H1 (cell line): Measurements from ENCODE around the gene HSPA4L. TPM values are rescaled to one million over a fixed set of nuclear protein-coding genes. Genes with fewer than 3 reads are reported as not detected.

Experiments
- CTCF ChIA-PET: fragments of 300-600 bp; sonication (Branson Sonifier 250); formaldehyde crosslinking; loops from one replicate; lab custom pipeline; 2021; ENCODE audit not compliant: partially characterized antibody; lab: Charles Lee
- POLR2A ChIA-PET: fragments of 300-600 bp; sonication (Branson Sonifier 250); formaldehyde crosslinking; loops from one replicate; lab custom pipeline; 2021; ENCODE audit warnings: inconsistent platforms; ENCODE audit not compliant: partially characterized antibody; lab: Charles Lee
- DNase-seq, 2 experiments: peaks; one replicate each; pipeline versions ENCODE4 v3.0.0 to v3.0.0-alpha.2; 2010 to 2022; ENCODE audit warnings: low spot score in 2 of 2, low read depth in 1 of 2, mixed read lengths in 1 of 2
- FAIRE-seq: peaks from 2 replicates; lab custom pipeline; 2011; peaks lifted over from hg19 to GRCh38; lab: Jason Lieb, UNC
- H2AFZ ChIP-seq: 2 replicates; pipeline ENCODE4 v1.8.1; 2012; ENCODE audit warnings: low read length, inconsistent platforms
- H2AK5ac ChIP-seq: 2 replicates; pipeline ENCODE4 v1.6.1; 2013; ENCODE audit warnings: low read depth, low read length
- H2BK120ac ChIP-seq: replicated peaks from 2 replicates; pipeline ENCODE3; 2013; ENCODE audit warnings: low read depth, low read length, inconsistent platforms
- H2BK12ac ChIP-seq: 2 replicates; pipeline ENCODE4 v1.6.1; 2013; ENCODE audit warnings: low read depth, low read length
- H2BK15ac ChIP-seq: 2 replicates; pipeline ENCODE4 v1.6.1; 2013; ENCODE audit warnings: low read length
- H2BK20ac ChIP-seq: 2 replicates; pipeline ENCODE4 v1.6.1; 2013; ENCODE audit warnings: low read length
- H2BK5ac ChIP-seq: 2 replicates; pipeline ENCODE4 v1.6.1; 2013; ENCODE audit warnings: low read depth, low read length
- H3K14ac ChIP-seq: 2 replicates; pipeline ENCODE4 v1.6.1; 2013; ENCODE audit warnings: inconsistent platforms; ENCODE audit not compliant: insufficient read length
- H3K18ac ChIP-seq: 2 replicates; pipeline ENCODE4 v1.6.1; 2013; ENCODE audit warnings: low read length; ENCODE audit errors: extremely low read depth
- H3K23ac ChIP-seq: 2 replicates; pipeline ENCODE4 v1.6.1; 2013; ENCODE audit warnings: inconsistent platforms; ENCODE audit not compliant: insufficient read length
- H3K23me2 ChIP-seq: 2 replicates; pipeline ENCODE4 v1.6.1; 2013; ENCODE audit warnings: low read depth, low read length
- H3K27ac ChIP-seq: 2 replicates; pipeline ENCODE4 v1.6.1; 2011; ENCODE audit warnings: low read depth, low read length, inconsistent platforms
- H3K27me3 ChIP-seq, 4 experiments: replicated peaks in 1 of 4; 1 replicate in 1 of 4; 2 replicates in 3 of 4; pipeline versions ENCODE4 v1.6.1 to v1.8.1; 2011 to 2013; ENCODE audit warnings: low read length in 3 of 4, mild to moderate bottlenecking in 3 of 4, inconsistent platforms in 2 of 4, mixed read lengths in 2 of 4, moderate library complexity in 1 of 4; ENCODE audit not compliant: control insufficient read depth in 3 of 4, insufficient read depth in 3 of 4; ENCODE audit errors: extremely low read depth in 1 of 4
- H3K36me3 ChIP-seq, 4 experiments: 2 replicates each; pipeline versions ENCODE4 v1.6.1 to v1.8.1; 2011 to 2013; ENCODE audit warnings: mild to moderate bottlenecking in 4 of 4, low read length in 3 of 4, moderate library complexity in 2 of 4, control low read depth in 1 of 4, inconsistent platforms in 1 of 4; ENCODE audit not compliant: insufficient read depth in 4 of 4, control insufficient read depth in 2 of 4
- H3K4ac ChIP-seq: replicated peaks from 2 replicates; pipeline ENCODE3; 2013; ENCODE audit warnings: low read length, low read depth, mixed read lengths, inconsistent platforms; ENCODE audit not compliant: insufficient read length
- H3K4me1 ChIP-seq, 4 experiments: replicated peaks in 1 of 4; 1 replicate in 1 of 4; 2 replicates in 3 of 4; pipeline versions ENCODE4 v1.6.1 to v1.8.1; 2011 to 2013; ENCODE audit warnings: low read length in 3 of 4, inconsistent platforms in 2 of 4, mixed read lengths in 1 of 4; ENCODE audit not compliant: insufficient read depth in 4 of 4, control insufficient read depth in 3 of 4
- H3K4me2 ChIP-seq, 2 experiments: 2 replicates each; pipeline versions ENCODE4 v1.6.1 to v1.8.1; 2011 to 2013; ENCODE audit warnings: low read depth in 2 of 2, low read length in 2 of 2, control low read depth in 1 of 2, inconsistent platforms in 1 of 2, mild to moderate bottlenecking in 1 of 2; ENCODE audit not compliant: insufficient read depth in 1 of 2
- H3K4me3 ChIP-seq, 4 experiments: fragments of 200-600, 300-600 bp in 1 of 4; sonication (generic), shearing (Covaris generic), sonication (Bioruptor Twin) in 1 of 4; 2 replicates each; pipeline versions ENCODE4 v1.5.1 to v1.8.1; 2011 to 2016; ENCODE audit warnings: low read length in 4 of 4, low read depth in 3 of 4, control low read depth in 2 of 4, inconsistent platforms in 2 of 4, mild to moderate bottlenecking in 2 of 4, mixed read lengths in 1 of 4, moderate library complexity in 1 of 4; ENCODE audit not compliant: insufficient read depth in 2 of 4; ENCODE audit errors: extremely low read depth in 1 of 4
- H3K56ac ChIP-seq: replicated peaks from 2 replicates; pipeline ENCODE3; 2013; ENCODE audit warnings: low read depth, mild to moderate bottlenecking, mixed read lengths, low read length, inconsistent platforms; ENCODE audit not compliant: insufficient read length
- H3K79me1 ChIP-seq: 2 replicates; pipeline ENCODE4 v1.6.1; 2013; ENCODE audit warnings: low read depth, low read length, control low read depth
- H3K79me2 ChIP-seq, 2 experiments: 2 replicates each; pipeline versions ENCODE4 v1.6.1 to v1.8.1; 2012 to 2013; ENCODE audit warnings: low read length in 2 of 2, mild to moderate bottlenecking in 2 of 2, inconsistent platforms in 1 of 2; ENCODE audit not compliant: insufficient read depth in 2 of 2, control insufficient read depth in 1 of 2
- H3K9ac ChIP-seq, 4 experiments: replicated peaks in 1 of 4; 1 replicate in 1 of 4; 2 replicates in 3 of 4; pipeline versions ENCODE4 v1.6.1 to v1.8.1; 2011 to 2013; ENCODE audit warnings: low read depth in 3 of 4, low read length in 3 of 4, control low read depth in 2 of 4, mild to moderate bottlenecking in 2 of 4, moderate library complexity in 2 of 4, inconsistent platforms in 1 of 4; ENCODE audit errors: extremely low read depth in 1 of 4
- H3K9me3 ChIP-seq, 2 experiments: 2 replicates each; pipeline versions ENCODE4 v1.6.1 to v1.8.1; 2012 to 2013; ENCODE audit warnings: mild to moderate bottlenecking in 2 of 2, moderate library complexity in 2 of 2, control low read depth in 1 of 2, inconsistent platforms in 1 of 2, low read depth in 1 of 2, low read length in 1 of 2, mixed read lengths in 1 of 2; ENCODE audit not compliant: insufficient read depth in 2 of 2
- H4K20me1 ChIP-seq, 2 experiments: replicated peaks in 1 of 2; 2 replicates each; pipeline versions ENCODE3 to v1.8.1; 2011 to 2013; ENCODE audit warnings: inconsistent platforms in 2 of 2, low read length in 2 of 2, mild to moderate bottlenecking in 1 of 2; ENCODE audit not compliant: insufficient read depth in 2 of 2, control insufficient read depth in 1 of 2
- H4K5ac ChIP-seq: 2 replicates; pipeline ENCODE4 v1.6.1; 2013; ENCODE audit warnings: low read length, low read depth, mixed read lengths, inconsistent platforms; ENCODE audit not compliant: insufficient read length
- H4K8ac ChIP-seq: 2 replicates; pipeline ENCODE4 v1.8.0; 2013; ENCODE audit warnings: mild to moderate bottlenecking, moderate library complexity, low read length, inconsistent platforms; ENCODE audit not compliant: insufficient read depth; ENCODE audit errors: extremely low read depth
- H4K91ac ChIP-seq: replicated peaks from 2 replicates; pipeline ENCODE3; 2013; ENCODE audit warnings: low read length, mixed read lengths, inconsistent platforms; ENCODE audit not compliant: insufficient read length
- CTCF ChIP-seq, 3 experiments: IDR thresholded peaks; 1 replicate in 2 of 3; 2 replicates in 1 of 3; pipeline versions ENCODE4 v1.5.1 to v1.6.1; 2011; ENCODE audit warnings: low read length in 3 of 3, mild to moderate bottlenecking in 3 of 3, inconsistent platforms in 2 of 3, low read depth in 1 of 3, moderate library complexity in 1 of 3; ENCODE audit not compliant: insufficient read depth in 1 of 3; ENCODE audit errors: control extremely low read depth in 1 of 3
- RAD21 ChIP-seq, 2 experiments: IDR thresholded peaks in 1 of 2; conservative IDR thresholded peaks in 1 of 2; 2 replicates each; pipeline ENCODE4 v1.6.1; 2011; ENCODE audit warnings: low read depth in 2 of 2, low read length in 2 of 2, improper control_type of control experiment in 1 of 2, inconsistent platforms in 1 of 2, mild to moderate bottlenecking in 1 of 2, moderate library complexity in 1 of 2
- TCF12 ChIP-seq: IDR thresholded peaks from 2 replicates; pipeline ENCODE4 v1.6.1; 2011; ENCODE audit warnings: low read depth, mild to moderate bottlenecking, low read length
- WGBS, 2 experiments: shearing (Covaris generic) in 1 of 2; methylation state at CpG; one replicate each; pipeline versions ENCODE4 v1.1.6 to v1.1.7; 2013 to 2015; ENCODE audit warnings: low lambda C conversion rate in 2 of 2, mixed read lengths in 2 of 2, inconsistent platforms in 1 of 2, low coverage in 1 of 2, missing lambda C conversion rate in 1 of 2; ENCODE audit not compliant: insufficient replicate concordance in 2 of 2, insufficient coverage in 1 of 2, insufficient read length in 1 of 2; ENCODE audit errors: extremely low coverage in 1 of 2, missing lambda C conversion rate in 1 of 2; 5-methylcytosine and 5-hydroxymethylcytosine counted together
- polyA plus RNA-seq, 7 experiments: library from polyadenylated mRNA; depleted of rRNA in 3 of 7; stranded (reverse) in 5 of 7; unstranded in 2 of 7; fragments of >200 nt in 5 of 7; fragments of 200-250 nt in 2 of 7; gene quantifications; 1 replicate in 5 of 7; 2 replicates in 1 of 7; 4 replicates in 1 of 7; pipeline versions ENCODE4 v1.2.1 to v1.2.3, GENCODE V29; 2011 to 2013; ENCODE audit warnings: missing spikeins in 2 of 7, mixed read lengths in 2 of 7
- total RNA-seq: library from RNA; stranded (reverse); fragmentation: NEBNext Ultra II Directional; extraction: Animal tissue kit (Norgen Biotek cat#: 25700); gene quantifications from 2 replicates; pipeline ENCODE4 v1.2.1, GENCODE V29; 2021

Gene HSPA4L
- total and polyA plus RNA-seq, 2 of the 8 experiments (the other 6 are each of a cell fraction or from before 2014, with no cell fraction given), result 0.65 to 4.7 TPM

GRCh38 chr4:127732623-127733328 lies 49.3 kb upstream of the HSPA4L start:
- TF ChIP-seq RAD21 (IDR thresholded peaks at IDR 0.05 in 1 of 2, conservative IDR thresholded peaks at IDR 0.05 in 1 of 2; ENCODE audit: low read depth in 2 of 2, low read length in 2 of 2) (peak; percentile 68 to 76), CTCF (IDR thresholded peaks at IDR 0.05; ENCODE audit: control extremely low read depth in 1 of 3, insufficient read depth in 1 of 3, low read depth in 1 of 3, low read length in 3 of 3) (peak in 2 of 3 experiments; percentile 47 to 48; a peak in 2 of 4 replicates), TCF12 (no peak)
- Histone ChIP-seq H3K9me3 (no peaks in the 10 kb centered on the region), H2BK120ac (no peak overlapping the region), H4K91ac (no peak overlapping the region), H3K4me1 (no peaks in the 10 kb centered on the region), H4K20me1 (no peaks in the 10 kb centered on the region), H3K4me3 (no peak overlapping the region), H3K56ac (no peak overlapping the region), H4K5ac (no peak overlapping the region), H3K14ac (no peak overlapping the region), H3K79me1 (no peaks in the 10 kb centered on the region), H2BK15ac (no peak overlapping the region), H2BK5ac (no peak overlapping the region), H2BK12ac (no peak overlapping the region), H3K23me2 (no peaks in the 10 kb centered on the region), H3K27ac (no peak overlapping the region), H3K36me3 (no peaks in the 10 kb centered on the region), H2AFZ (peak overlapping the region; percentile 74; the same call in 1 of the 2 replicates), H3K79me2 (no peaks in the 10 kb centered on the region), H3K27me3 (no peaks in the 10 kb centered on the region), H4K8ac (no peak overlapping the region), H3K18ac (no peak overlapping the region), H3K23ac (no peak overlapping the region), H3K4ac (no peak overlapping the region), H3K4me2 (no peak overlapping the region), H3K9ac (no peak overlapping the region), H2BK20ac (no peak overlapping the region), H2AK5ac (no peak overlapping the region)
- WGBS, 2 experiments, result 34% methylated on average over 8 of the region's 8 CpGs; no CpG with 5 or more reads in 1 of the 2 experiments
- FAIRE-seq (peak; percentile 19), DNase-seq (no peak)
- ChIA-PET POLR2A (interaction anchor here (0.9 kb wide), 1 partner anchor 128 kb away, joined by 3 read pairs; no protein-coding TSS in a partner anchor), CTCF (interaction anchor here (0.6 to 3.4 kb wide), 50 partner anchors 8 to 544 kb away, joined by 3 to 66 read pairs (median 4); partner anchors contain the start of genes HSPA4L and INTU)
